IMR-90 (cell line): ENCODE measurements around the gene CDK6. TPM values are rescaled to one million over a fixed set of nuclear protein-coding genes. Genes with fewer than 3 reads are reported as not detected.

Source experiments
- ATAC-seq: fragments of 200-7000 bp; cut with Tn5 transposase; 2 replicates; pipeline ENCODE4 v1.9.1; 2020; ENCODE audit warnings: low read depth, mild to moderate bottlenecking, moderate library complexity
- BruUV-seq: library from RNA; stranded (reverse); fragments of 400-500 nt; replicated peaks from 2 replicates; lab custom pipeline; 2021; lab: Mats Ljungman, UMichigan
- CTCF ChIA-PET: fragments of 300-600 bp; formaldehyde crosslinking; extraction: SDS; loops from one replicate; lab custom pipeline; 2021; ENCODE audit warnings: antibody characterized with exemption; lab: Yijun Ruan, JAX
- POLR2A ChIA-PET: fragments of 300-600 bp; sonication (Branson Sonifier 250); formaldehyde crosslinking; loops from one replicate; lab custom pipeline; 2022; ENCODE audit warnings: antibody characterized with exemption; ENCODE audit not compliant: unreplicated experiment; lab: Charles Lee
- DNase-seq: peaks from one replicate; pipeline ENCODE4 v3.0.0; 2013
- H2AFZ ChIP-seq: replicated peaks from 2 replicates; pipeline ENCODE3; 2013; ENCODE audit warnings: low read length, mild to moderate bottlenecking; ENCODE audit not compliant: poor library complexity
- H2AK5ac ChIP-seq: 2 replicates; pipeline ENCODE4 v1.6.1; 2013; ENCODE audit warnings: low read depth, low read length, inconsistent platforms
- H2AK9ac ChIP-seq: replicated peaks from 2 replicates; pipeline ENCODE3; 2013; ENCODE audit warnings: mild to moderate bottlenecking, low read depth, low read length, moderate library complexity; ENCODE audit not compliant: poor library complexity
- H2BK120ac ChIP-seq: 2 replicates; pipeline ENCODE4 v1.6.1; 2013; ENCODE audit warnings: low read depth, low read length, inconsistent platforms
- H2BK15ac ChIP-seq: 3 replicates; pipeline ENCODE4 v1.6.1; 2013; ENCODE audit warnings: low read depth, low read length, inconsistent platforms
- H2BK20ac ChIP-seq: 2 replicates; pipeline ENCODE4 v1.6.1; 2013; ENCODE audit warnings: low read depth, mild to moderate bottlenecking, inconsistent platforms, low read length, moderate library complexity
- H2BK5ac ChIP-seq: 2 replicates; pipeline ENCODE4 v1.6.1; 2013; ENCODE audit warnings: mild to moderate bottlenecking, low read depth, low read length, inconsistent platforms; ENCODE audit not compliant: poor library complexity, severe bottlenecking
- H3K14ac ChIP-seq: replicated peaks from 2 replicates; pipeline ENCODE4 v1.6.1; 2013; ENCODE audit warnings: low read depth, low read length, inconsistent platforms
- H3K18ac ChIP-seq: 2 replicates; pipeline ENCODE4 v1.6.1; 2013; ENCODE audit warnings: low read depth, low read length, control low read depth
- H3K23ac ChIP-seq: 2 replicates; pipeline ENCODE4 v1.6.1; 2013; ENCODE audit warnings: low read depth, low read length, inconsistent platforms
- H3K27ac ChIP-seq: 2 replicates; pipeline ENCODE4 v1.5.1; 2013; ENCODE audit warnings: mild to moderate bottlenecking, control low read depth, low read length; ENCODE audit not compliant: insufficient read depth
- H3K27me3 ChIP-seq: 2 replicates; pipeline ENCODE4 v1.6.1; 2013; ENCODE audit warnings: low read length; ENCODE audit not compliant: control insufficient read depth, insufficient read depth
- H3K36me3 ChIP-seq: 2 replicates; pipeline ENCODE4 v1.6.1; 2013; ENCODE audit warnings: low read length, mixed read lengths; ENCODE audit not compliant: control insufficient read depth, insufficient read depth
- H3K4ac ChIP-seq: 2 replicates; pipeline ENCODE4 v1.6.1; 2013; ENCODE audit warnings: low read depth, low read length, inconsistent platforms
- H3K4me1 ChIP-seq: 2 replicates; pipeline ENCODE4 v1.6.1; 2013; ENCODE audit warnings: low read length, mixed read lengths; ENCODE audit not compliant: control insufficient read depth, insufficient read depth
- H3K4me2 ChIP-seq: 2 replicates; pipeline ENCODE4 v1.6.1; 2013; ENCODE audit warnings: low read depth, mild to moderate bottlenecking, control low read depth, low read length, moderate library complexity
- H3K4me3 ChIP-seq: 2 replicates; pipeline ENCODE4 v1.5.1; 2013; ENCODE audit warnings: low read depth, mild to moderate bottlenecking, control low read depth, low read length, moderate library complexity; ENCODE audit not compliant: insufficient read depth
- H3K56ac ChIP-seq: 2 replicates; pipeline ENCODE4 v1.6.1; 2013; ENCODE audit warnings: low read length, inconsistent platforms; ENCODE audit not compliant: insufficient read depth; ENCODE audit errors: extremely low read depth
- H3K79me1 ChIP-seq, 2 experiments: 2 replicates each; pipeline ENCODE4 v1.6.1; 2013; ENCODE audit warnings: low read length in 2 of 2, inconsistent platforms in 1 of 2, low read depth in 1 of 2
- H3K9ac ChIP-seq: 2 replicates; pipeline ENCODE4 v1.6.1; 2013; ENCODE audit warnings: low read depth, low read length, control low read depth
- H3K9me1 ChIP-seq: 2 replicates; pipeline ENCODE4 v1.6.1; 2013; ENCODE audit warnings: low read length, inconsistent platforms; ENCODE audit not compliant: insufficient read depth
- H3K9me3 ChIP-seq: 2 replicates; pipeline ENCODE4 v1.6.1; 2013; ENCODE audit warnings: low read length; ENCODE audit not compliant: control insufficient read depth, insufficient read depth
- H4K20me1 ChIP-seq: 2 replicates; pipeline ENCODE4 v1.6.1; 2013; ENCODE audit warnings: low read length, inconsistent platforms; ENCODE audit not compliant: insufficient read depth
- H4K5ac ChIP-seq: 2 replicates; pipeline ENCODE4 v1.6.1; 2013; ENCODE audit warnings: mild to moderate bottlenecking, low read depth, low read length, control low read depth
- H4K8ac ChIP-seq, 2 experiments: 2 replicates each; pipeline ENCODE4 v1.6.1; 2013; ENCODE audit warnings: low read depth in 2 of 2, low read length in 2 of 2, control low read depth in 1 of 2, inconsistent platforms in 1 of 2
- H4K91ac ChIP-seq: 2 replicates; pipeline ENCODE4 v1.6.1; 2013; ENCODE audit warnings: low read depth, low read length, inconsistent platforms; ENCODE audit not compliant: insufficient read depth
- CHD1 ChIP-seq: IDR thresholded peaks from 2 replicates; pipeline ENCODE4 v1.6.1; 2012; ENCODE audit warnings: low read depth, low read length, improper control_type of control experiment
- MXI1 ChIP-seq: IDR thresholded peaks from 2 replicates; pipeline ENCODE4 v1.6.1; 2012; ENCODE audit warnings: low read depth, mild to moderate bottlenecking, low read length, moderate library complexity, borderline replicate concordance
- RCOR1 ChIP-seq: IDR thresholded peaks from 2 replicates; pipeline ENCODE4 v1.6.1; 2012; ENCODE audit warnings: mild to moderate bottlenecking, low read length, improper control_type of control experiment; ENCODE audit not compliant: insufficient replicate concordance
- RFX5 ChIP-seq: IDR thresholded peaks from 2 replicates; pipeline ENCODE4 v1.8.0; 2012; ENCODE audit warnings: low read depth, mild to moderate bottlenecking, low read length, moderate library complexity
- SMC3 ChIP-seq: fragments of 150-350 bp; IDR thresholded peaks from 2 replicates; pipeline ENCODE4 v1.6.1; 2016; ENCODE audit warnings: low read depth, mild to moderate bottlenecking, antibody characterized with exemption, low read length, moderate library complexity
- WGBS, 2 experiments: methylation state at CpG; one replicate each; pipeline versions ENCODE4 v1.1.5 to v1.1.7; 2013; ENCODE audit warnings: missing lambda C conversion rate in 2 of 2; ENCODE audit not compliant: insufficient read length in 1 of 2; ENCODE audit errors: extremely low coverage in 2 of 2; 5-methylcytosine and 5-hydroxymethylcytosine counted together
- dilution Hi-C: fragments of 300-500 bp; cut with HindIII; formaldehyde crosslinking; loops from one replicate; pipeline ENCODE4 v1.14.3; 2018; ENCODE audit warnings: low sequenced_read_pairs; ENCODE audit not compliant: unreplicated experiment
- in situ Hi-C: fragments of 300-500 bp; cut with MboI; formaldehyde crosslinking; loops from 3 replicates; pipeline ENCODE4 v1.14.3; 2019; ENCODE audit warnings: low sequenced_read_pairs, inconsistent platforms, mixed read lengths
- intact Hi-C: fragments of 100-400 bp; cut with micrococcal nuclease; formaldehyde crosslinking; loops from 2 replicates; pipeline ENCODE4 v1.10.0; 2022
- polyA plus RNA-seq, 3 experiments: library from polyadenylated mRNA; depleted of rRNA; stranded (reverse); fragments of >200 nt; gene quantifications; 2 replicates each; pipeline ENCODE4 v1.2.3, GENCODE V29; 2012; ENCODE audit warnings: low replicate concordance in 1 of 3
- total RNA-seq: library from RNA; depleted of rRNA; stranded (reverse); fragments of >200 nt; gene quantifications from 2 replicates; pipeline ENCODE4 v1.2.3, GENCODE V29; 2012

Gene CDK6
- total and polyA plus RNA-seq, 2 of the 4 experiments (the other 2 are of a cell fraction) = 21.5 to 195 TPM

GRCh38 chr7:92658671-92659070, 177.7 kb downstream of the CDK6 start:
- Histone ChIP-seq H3K9me1 (peaks cover 16% of the 10 kb centered on the region), H3K18ac (no peak overlapping the region), H3K36me3 (peaks cover 16% of the 10 kb centered on the region), H2AK5ac (no peak overlapping the region), H3K4me3 (no peak overlapping the region), H3K4ac (no peak overlapping the region), H3K27ac (no peak overlapping the region), H2BK120ac (no peak overlapping the region), H4K20me1 (peaks cover 36% of the 10 kb centered on the region; the same call in 1 of the 2 replicates), H3K23ac (no peak overlapping the region), H3K4me1 (peaks cover 2% of the 10 kb centered on the region; the same call in 1 of the 2 replicates), H2BK5ac (no peak overlapping the region), H3K4me2 (no peak overlapping the region), H4K8ac (no peak overlapping the region), H4K91ac (no peak overlapping the region), H2AK9ac (no peak overlapping the region), H2AFZ (no peak overlapping the region), H3K79me1 (peaks cover 74 to 84% of the 10 kb centered on the region in 2 experiments), H3K27me3 (no peaks in the 10 kb centered on the region), H2BK20ac (no peak overlapping the region), H3K56ac (no peak overlapping the region), H3K9ac (no peak overlapping the region), H4K5ac (no peak overlapping the region), H3K9me3 (no peaks in the 10 kb centered on the region), H2BK15ac (no peak overlapping the region), H3K14ac (no peak overlapping the region)
- TF ChIP-seq MXI1 (no peak), RFX5 (no peak), SMC3 (no peak), CHD1 (no peak), RCOR1 (no peak)
- POLR2A ChIA-PET = no interaction called here
- intact Hi-C loops = no loop called here
- CTCF ChIA-PET = no interaction called here
- in situ Hi-C loops = no loop called here
- BruUV-seq = no TSS peak
- WGBS, 2 experiments = no CpG with 5 or more reads among the region's 4 CpGs
- ATAC-seq (no peak), DNase-seq (no peak)
- dilution Hi-C loops = no loop called here
